Fibroblast of skin of left quadriceps (primary cell): ENCODE measurements around the gene TPD52L2.

ENCODE experiments used
- DNase-seq, 2 experiments: peaks; one replicate each; pipeline ENCODE4 v3.0.0-alpha.2; 2013; ENCODE audit warnings: low read depth in 2 of 2

TPD52L2 gene

GRCh38 chr20:63864978-63865640, at the start of gene TPD52L2:
TPD52L2 (plus strand) TSS chr20:63865270; CDS start chr20:63865366, 96 bp downstream.
- DNase-seq: peak; percentile 93 to 94

- no peak for DNase-seq
Observed at GRCh38 chr20:63815615-63816253, 49.3 kb upstream of the TPD52L2 start.

- no peak for DNase-seq
Observed at GRCh38 chr20:63819224-63819921, 45.7 kb upstream of the TPD52L2 start.

- no peak for DNase-seq
Observed at GRCh38 chr20:63821811-63822210, 43.3 kb upstream of the TPD52L2 start.

GRCh38 chr20:63822276-63822696, 42.8 kb upstream of the TPD52L2 start:
- no peak for DNase-seq

GRCh38 chr20:63823691-63824311, 41.3 kb upstream of the TPD52L2 start:
- DNase-seq: no peak

GRCh38 chr20:63825331-63826118, 39.5 kb upstream of the TPD52L2 start:
- no peak for DNase-seq

- no peak for DNase-seq
Observed at GRCh38 chr20:63826753-63827152, 38.3 kb upstream of the TPD52L2 start.

GRCh38 chr20:63828124-63828523, 36.9 kb upstream of the TPD52L2 start:
- no peak for DNase-seq

- DNase-seq: no peak
Observed at GRCh38 chr20:63828545-63828944, 36.5 kb upstream of the TPD52L2 start.

GRCh38 chr20:63828951-63829350, 36.1 kb upstream of the TPD52L2 start:
- no peak for DNase-seq

- no peak for DNase-seq
Observed at GRCh38 chr20:63829603-63829944, 35.5 kb upstream of the TPD52L2 start.

- no peak for DNase-seq
Observed at GRCh38 chr20:63829945-63830835, 34.9 kb upstream of the TPD52L2 start.

- DNase-seq: no peak
Observed at GRCh38 chr20:63830841-63831588, 34.1 kb upstream of the TPD52L2 start, which contains the start of gene ZBTB46. ZBTB46 (minus strand) TSS chr20:63831264; CDS start chr20:63790757, 40,507 bp downstream.

GRCh38 chr20:63831646-63831992, 33.5 kb upstream of the TPD52L2 start:
- no peak for DNase-seq

- no peak for DNase-seq
Observed at GRCh38 chr20:63831993-63832686, 32.9 kb upstream of the TPD52L2 start.

GRCh38 chr20:63833776-63834490, 31.1 kb upstream of the TPD52L2 start:
- no peak for DNase-seq

GRCh38 chr20:63834491-63834880, 30.6 kb upstream of the TPD52L2 start:
- no peak for DNase-seq
